Heart left ventricle (tissue), 16 donors: ENCODE data around the gene CCDC85B. TPM values are rescaled to one million over a fixed set of nuclear protein-coding genes. Genes with fewer than 3 reads are reported as not detected.

Experiments
- ATAC-seq, 4 donors: fragments of 200-7000 bp; cut with Tn5 transposase; one replicate each; pipeline ENCODE4 v1.9.1; 2020 to 2022; ENCODE audit warnings: moderate library complexity in 4 of 4, mild to moderate bottlenecking in 3 of 4, moderate number of reproducible peaks in 1 of 4
- DNase-seq, 5 donors: peaks; one replicate each; pipeline ENCODE4 v3.0.0-alpha.2; 2020
- H3K27ac ChIP-seq, 12 donors: fragments of 200-600 bp; sonication (generic) in 4 of 12; one replicate each; pipeline versions ENCODE4 v1.5.0 to v1.8.0; 2016 to 2022; ENCODE audit warnings: mild to moderate bottlenecking in 2 of 12
- H3K27me3 ChIP-seq, 9 donors: fragments of 200-600 bp; sonication (generic) in 2 of 9; one replicate each; pipeline versions ENCODE4 v1.5.1 to v1.8.0; 2016 to 2022; ENCODE audit warnings: mild to moderate bottlenecking in 3 of 9
- H3K36me3 ChIP-seq, 9 donors: fragments of 200-600 bp; sonication (generic) in 2 of 9; one replicate each; pipeline versions ENCODE4 v1.5.0 to v1.8.0; 2018 to 2022; ENCODE audit warnings: mild to moderate bottlenecking in 2 of 9
- H3K4me1 ChIP-seq, 12 donors: fragments of 200-600 bp; sonication (generic) in 4 of 12; one replicate each; pipeline versions ENCODE4 v1.5.0 to v1.8.0; 2016 to 2022; ENCODE audit warnings: mild to moderate bottlenecking in 3 of 12
- H3K4me3 ChIP-seq, 12 donors: fragments of 200-600 bp; sonication (generic) in 4 of 12; one replicate each; pipeline versions ENCODE4 v1.5.0 to v1.8.0; 2017 to 2022; ENCODE audit warnings: mild to moderate bottlenecking in 9 of 12, moderate library complexity in 4 of 12
- H3K9me3 ChIP-seq, 12 donors: fragments of 200-600 bp; sonication (generic) in 4 of 12; one replicate each; pipeline versions ENCODE4 v1.5.0 to v1.8.0; 2016 to 2022; ENCODE audit warnings: mild to moderate bottlenecking in 1 of 12
- CTCF ChIP-seq, 12 donors: fragments of 200-600 bp; sonication (generic) in 4 of 12; IDR thresholded peaks; one replicate each; pipeline versions ENCODE4 v1.5.0 to v1.8.0; 2018 to 2022; ENCODE audit warnings: antibody characterized with exemption in 12 of 12, mild to moderate bottlenecking in 5 of 12
- POLR2A ChIP-seq, 2 donors: fragments of 450-650 bp; IDR thresholded peaks; one replicate each; pipeline ENCODE4 v1.6.1; 2017; ENCODE audit warnings: antibody characterized with exemption in 2 of 2, mild to moderate bottlenecking in 2 of 2, moderate library complexity in 2 of 2
- WGBS, 4 donors: extraction: QIAGEN DNeasy Blood & Tissue Kit in 2 of 4; methylation state at CpG; one replicate each; pipeline versions ENCODE4 v1.1.5 to v1.1.7; 2013 to 2018; 5-methylcytosine and 5-hydroxymethylcytosine counted together
- intact Hi-C, 10 donors: fragments of 100-400 bp; cut with DNase I; formaldehyde crosslinking; loops; one replicate each; pipeline versions ENCODE4 v1.11.1 to v1.14.2; 2022
- polyA plus RNA-seq, 2 donors: library from polyadenylated mRNA; stranded (reverse); fragments of 200-250 nt; gene quantifications; one replicate each; pipeline ENCODE4 v1.2.3, GENCODE V29; 2013
- total RNA-seq, 9 donors: library from RNA; depleted of rRNA in 2 of 9; stranded (reverse); fragments of >200 nt in 2 of 9; fragmentation: NEBNext Ultra II Directional in 3 of 9; extraction: Animal tissue kit (Norgen Biotek cat#: 25700) in 3 of 9; gene quantifications; one replicate each; pipeline versions ENCODE4 v1.1.0 to v1.2.4, GENCODE V29; 2016 to 2023
- donor health status: ischemic (EF 13 %, LVEDD 7.1; RV severe dilation, severe dysfunction).
- donor health status: healthy with polysubstance abuse.
- donor health status: DM: no; HTN: yes; CAD: no.
- donor health status: DM: no; HTN: no; CAD: no.
- donor health status: ischemic (EF 25% LVEDD 6.9; RV normal size, moderate dysfunction).
- donor health status: ischemic (EF 25% LVEDD 5.7; RV mildly dilated, moderate dysfunction).
- donor health status: healthy.
- donor health status: DM: yes; HTN: yes; CAD: no.
- donor health status: ischemic (EF 35%, LVEDD 5.7; RV mildly dilated, moderate dysfunction).
- donor health status: nonischemic (EF 11% LVEDD 7.7; RV severe dilation, severe dysfunction).
- donor health status: DM: yes; HTN: yes; CAD: no.
- donor health status: PGD.
- donor health status: ischemic (EF 29% LVEDD 5.4; RV normal size, mild dysfunction).
- donor health status: nonischemic (EF 23%, LVEDD 6.1; RV moderate dilation, normal function).

Gene CCDC85B
- total and polyA plus RNA-seq, 11 donors = 31.3 to 78.1 (median 36.9) TPM

GRCh38 chr11:65873318-65874156, 16.9 kb upstream of the CCDC85B start:
- H3K27me3 ChIP-seq = no peaks in the 10 kb centered on the region
- DNase-seq (peak; percentile 95 to 97 (median 96)), ATAC-seq (peak; percentile 93 to 97 (median 94))
- peak overlapping the region; percentile 75 to 99 (median 96) for H3K27ac ChIP-seq
- peaks cover 0 to 21% (median 14%) of the 10 kb centered on the region in 9 donors for H3K36me3 ChIP-seq
- no peaks in the 10 kb centered on the region for H3K9me3 ChIP-seq
- TF ChIP-seq POLR2A (IDR thresholded peaks at IDR 0.05) (peak; percentile 52 to 91), CTCF (IDR thresholded peaks at IDR 0.05) (no peak)
- intact Hi-C loops = loop anchor here in 3 of 10 donors (1.0 to 2.0 kb wide), 3 partner anchors 13 to 15 kb away; partner anchors contain the start of genes CFL1 (in 2 of the 3), FIBP (in 1 of the 3) and MUS81 (in 1 of the 3)
- 7 to 15% (median 10%) methylated on average over 31 to 54 of the region's 54 CpGs for WGBS, 4 donors
- H3K4me1 ChIP-seq = peaks cover 3 to 39% (median 22%) of the 10 kb centered on the region in 12 donors
- peak overlapping the region; percentile 32 to 95 (median 68) for H3K4me3 ChIP-seq

GRCh38 chr11:65879617-65880016, 10.9 kb upstream of the CCDC85B start, which contains the start of gene CTSW:
CTSW (plus strand) TSS chr11:65879837; CDS start chr11:65879855, 18 bp downstream.
- DNase-seq (peak in 1 of 5 donors; percentile 63), ATAC-seq (peak in 1 of 4 donors; percentile 4)
- Histone ChIP-seq H3K4me3 (peak within 1 kb of the TSS in 1 of 12 donors; percentile 42), H3K36me3 (peaks cover 0 to 28% (median 22%) of the 10 kb centered on the region in 9 donors), H3K27me3 (no peaks in the 10 kb centered on the region), H3K4me1 (peaks cover 0 to 14% (median 3%) of the 10 kb centered on the region in 12 donors), H3K27ac (peak within 1 kb of the TSS in 1 of 12 donors; percentile 35), H3K9me3 (no peaks in the 10 kb centered on the region)
- 56 to 70% (median 66%) methylated on average over 7 of the region's 7 CpGs for WGBS, 4 donors
- intact Hi-C loops = loop anchor here in 5 of 10 donors (5.0 to 10.0 kb wide), 3 partner anchors 43 to 108 kb away; no protein-coding TSS in a partner anchor
- no peak for TF ChIP-seq POLR2A (IDR thresholded peaks at IDR 0.05)

- DNase-seq (peak in 1 of 5 donors; percentile 15), ATAC-seq (no peak)
- Histone ChIP-seq H3K36me3 (peaks cover 0 to 32% (median 25%) of the 10 kb centered on the region in 9 donors), H3K9me3 (no peaks in the 10 kb centered on the region), H3K4me3 (peak overlapping the region in 1 of 12 donors; percentile 42), H3K27ac (peak overlapping the region in 1 of 12 donors; percentile 35), H3K27me3 (no peaks in the 10 kb centered on the region), H3K4me1 (peaks cover 0 to 18% (median 7%) of the 10 kb centered on the region in 12 donors)
- TF ChIP-seq POLR2A (IDR thresholded peaks at IDR 0.05) (no peak), CTCF (IDR thresholded peaks at IDR 0.05) (no peak)
- intact Hi-C loops = loop anchor here in 5 of 10 donors (5.0 to 10.0 kb wide), 3 partner anchors 42 to 107 kb away; no protein-coding TSS in a partner anchor
- 78 to 87% (median 79%) methylated on average over 6 to 7 of the region's 7 CpGs for WGBS, 4 donors
Measured at GRCh38 chr11:65880027-65880426, 10.4 kb upstream of the CCDC85B start.

DNA sequence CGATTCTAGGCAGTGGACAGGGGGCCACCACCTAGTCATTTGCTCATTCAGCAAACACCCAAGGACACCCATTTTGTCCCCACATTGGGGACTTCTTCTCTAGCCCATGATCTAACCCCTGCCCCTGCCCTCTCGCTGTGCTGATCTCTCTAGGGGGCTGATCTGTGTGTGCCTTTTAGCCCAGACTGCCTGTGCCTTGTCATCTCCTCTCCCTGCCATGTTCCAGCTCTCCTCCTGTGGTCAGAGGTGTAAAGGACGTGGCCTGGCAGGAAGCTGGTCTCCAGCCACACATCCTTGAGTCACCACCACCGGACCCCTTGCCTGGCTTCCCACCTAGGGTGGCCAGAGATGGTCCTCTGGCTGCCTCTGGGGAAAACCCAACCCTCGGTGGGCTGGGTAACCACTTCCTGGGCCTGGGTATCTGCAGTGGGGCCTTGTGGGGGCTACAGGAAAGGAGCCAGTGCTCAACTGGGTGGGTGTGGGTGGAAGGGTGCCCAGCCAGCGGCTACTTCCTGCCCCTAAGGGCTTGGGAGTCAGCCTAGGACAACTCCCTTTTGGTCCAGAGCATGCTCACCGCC, 9.5 kb upstream of the CCDC85B start:
- H3K4me3 ChIP-seq = peak overlapping the region in 1 of 12 donors; percentile 42
- peak in 2 of 5 donors; percentile 17 to 48 for DNase-seq
- no peaks in the 10 kb centered on the region for H3K27me3 ChIP-seq
- peak overlapping the region in 1 of 12 donors; percentile 10 for H3K27ac ChIP-seq
- peaks cover 0 to 18% (median 7%) of the 10 kb centered on the region in 12 donors for H3K4me1 ChIP-seq
- no peak for ATAC-seq
- 52 to 82% (median 64%) methylated on average over 4 to 7 of the region's 7 CpGs for WGBS, 4 donors
- peaks cover 0 to 40% (median 34%) of the 10 kb centered on the region in 9 donors for H3K36me3 ChIP-seq
- no peaks in the 10 kb centered on the region for H3K9me3 ChIP-seq
- intact Hi-C loops = loop anchor here in 5 of 10 donors (5.0 to 10.0 kb wide), 3 partner anchors 41 to 106 kb away; no protein-coding TSS in a partner anchor
- TF ChIP-seq CTCF (IDR thresholded peaks at IDR 0.05) (no peak), POLR2A (IDR thresholded peaks at IDR 0.05) (no peak)
